GM19463 (cell line): ENCODE data around the gene CLEC19A.

Source experiments
- ATAC-seq: cut with Tn5 transposase; IDR thresholded peaks from one replicate; pipeline ENCODE4 v1.9.1; 2021; ENCODE audit warnings: mild to moderate bottlenecking, moderate library complexity; ENCODE audit not compliant: unreplicated experiment

Gene CLEC19A

DNA sequence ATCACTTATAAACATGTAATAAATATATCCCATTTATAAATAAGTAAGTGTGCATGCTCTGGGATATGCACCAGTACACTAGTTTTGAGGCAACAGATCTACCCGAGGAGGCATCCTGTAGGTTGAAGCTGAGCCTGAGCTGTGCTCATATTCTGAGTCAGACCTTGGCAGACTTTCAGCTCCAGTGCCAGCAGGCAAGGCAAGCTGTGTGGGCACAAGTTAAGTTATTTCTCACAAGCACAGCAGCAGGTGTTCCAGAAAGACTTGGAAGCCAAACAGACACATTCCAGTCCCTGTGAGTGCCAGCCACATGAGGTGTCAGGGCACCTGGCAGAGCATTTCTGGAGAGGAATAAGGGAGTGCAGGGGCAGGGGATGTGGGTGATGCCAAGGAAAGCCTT, 1.3 kb upstream of the CLEC19A start:
- ATAC-seq, result no peak

- no peak for ATAC-seq
These were observed 1.3 kb downstream of the CLEC19A start for GRCh38 chr16:19286827-19287226.

DNA sequence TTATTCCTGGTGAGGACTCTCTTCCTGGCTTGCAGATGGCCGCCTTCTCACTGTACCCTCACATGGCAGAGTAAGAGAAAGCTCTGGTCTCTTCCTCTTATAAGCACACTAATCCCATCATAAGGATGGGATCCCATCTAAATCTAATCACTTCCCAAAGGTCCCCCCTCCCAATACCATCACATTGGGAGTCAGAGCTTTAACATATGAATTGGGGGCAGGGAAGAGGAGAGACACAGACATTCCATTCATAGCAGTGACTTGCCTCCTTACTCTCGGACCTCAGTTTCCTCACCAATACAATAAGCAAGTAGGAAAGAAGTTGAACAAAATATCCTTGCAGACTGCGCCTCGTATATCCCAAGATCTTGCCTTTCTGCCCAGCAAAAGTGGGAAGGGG, 1.7 kb downstream of the CLEC19A start:
- ATAC-seq, result no peak

GRCh38 chr16:19288872-19289799, 3.6 kb downstream of the CLEC19A start:
- ATAC-seq, result no peak

- ATAC-seq, result no peak
These were observed 4.4 kb downstream of the CLEC19A start for GRCh38 chr16:19289811-19290485.

- ATAC-seq, result no peak
These were observed 5.3 kb downstream of the CLEC19A start for GRCh38 chr16:19290860-19291259.

- no peak for ATAC-seq
These were observed 5.9 kb downstream of the CLEC19A start for GRCh38 chr16:19291475-19291874.

DNA sequence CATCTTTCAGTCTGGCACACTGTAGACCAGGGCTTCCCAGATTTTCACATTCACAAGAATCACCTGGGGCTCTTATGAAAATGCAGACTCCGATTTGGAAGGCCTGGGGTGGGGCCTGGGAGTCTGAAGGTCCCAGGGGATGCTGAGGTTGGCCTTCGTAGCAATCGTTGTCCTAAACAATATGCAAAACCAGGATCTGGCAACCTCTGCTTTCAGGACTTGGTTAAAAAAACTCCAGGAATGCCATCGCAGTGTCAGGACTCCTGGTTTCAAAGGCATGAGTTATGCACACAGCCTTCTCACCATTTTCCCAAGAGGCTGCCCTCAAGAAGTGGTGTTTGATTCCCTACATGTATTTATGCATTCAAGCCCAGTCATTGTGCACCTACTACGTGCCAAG, 6.7 kb downstream of the CLEC19A start:
- no peak for ATAC-seq

DNA sequence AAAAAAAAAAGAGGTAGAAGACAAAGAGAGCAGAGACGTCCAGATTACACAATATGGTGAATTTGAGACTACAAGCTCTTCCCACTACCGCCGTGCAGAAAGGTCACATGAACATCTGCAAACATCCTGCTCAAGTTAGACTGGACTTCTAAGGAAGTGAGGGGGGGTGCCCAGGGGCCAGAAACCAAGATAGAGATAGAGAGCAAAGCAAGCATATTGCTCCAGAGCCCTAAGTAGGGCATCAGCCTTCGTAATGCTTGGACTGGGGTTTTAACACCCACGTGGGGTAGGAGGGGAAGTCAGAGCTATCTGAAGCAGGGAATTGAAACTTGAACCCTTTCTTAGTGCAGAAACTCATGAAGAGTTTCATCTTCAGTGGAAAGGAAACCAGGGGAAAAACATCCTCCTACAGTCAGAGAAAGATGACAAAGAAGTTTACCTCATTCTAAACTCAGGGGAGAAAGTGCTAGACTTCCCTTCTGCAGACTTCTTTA, 8.7 kb downstream of the CLEC19A start:
- peak; percentile 90 for ATAC-seq

DNA sequence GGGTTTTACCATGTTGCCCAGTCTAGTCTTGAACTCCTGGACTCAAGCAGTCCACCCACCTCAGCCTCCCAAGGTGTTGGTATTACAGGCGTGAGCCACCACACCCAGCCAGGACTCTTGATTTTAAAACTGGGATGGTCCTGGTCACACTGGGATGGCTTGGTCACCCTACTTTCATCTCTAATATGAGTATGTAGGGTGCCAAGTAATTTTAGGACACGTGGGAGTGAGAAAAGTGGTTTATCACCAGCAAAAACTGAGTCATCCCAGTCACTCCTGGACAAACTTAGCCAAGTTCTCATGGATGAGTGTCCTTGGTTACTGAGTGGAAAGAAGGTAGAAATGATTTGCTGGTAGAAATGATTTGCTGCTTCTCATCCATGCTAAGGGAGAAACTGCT, 9.9 kb downstream of the CLEC19A start:
- ATAC-seq, result no peak

DNA sequence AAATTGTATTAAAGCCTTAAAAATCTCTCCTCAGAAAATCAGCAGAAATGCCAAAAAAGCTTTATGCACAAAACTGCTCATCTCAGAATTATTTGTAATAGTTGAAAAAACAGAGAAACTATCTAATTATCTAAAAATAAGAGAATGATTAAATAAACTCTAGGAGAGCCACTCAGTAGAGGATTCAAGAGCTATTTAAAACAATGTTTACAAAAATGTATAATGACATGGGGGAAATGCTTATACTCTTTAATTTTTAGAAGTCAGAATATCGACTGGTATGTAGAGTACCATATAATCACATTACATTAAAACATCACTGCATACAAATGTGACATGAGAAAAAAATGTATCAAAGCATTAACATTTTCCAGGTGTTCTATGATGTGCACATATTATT, 11.9 kb downstream of the CLEC19A start:
- ATAC-seq, result no peak

DNA sequence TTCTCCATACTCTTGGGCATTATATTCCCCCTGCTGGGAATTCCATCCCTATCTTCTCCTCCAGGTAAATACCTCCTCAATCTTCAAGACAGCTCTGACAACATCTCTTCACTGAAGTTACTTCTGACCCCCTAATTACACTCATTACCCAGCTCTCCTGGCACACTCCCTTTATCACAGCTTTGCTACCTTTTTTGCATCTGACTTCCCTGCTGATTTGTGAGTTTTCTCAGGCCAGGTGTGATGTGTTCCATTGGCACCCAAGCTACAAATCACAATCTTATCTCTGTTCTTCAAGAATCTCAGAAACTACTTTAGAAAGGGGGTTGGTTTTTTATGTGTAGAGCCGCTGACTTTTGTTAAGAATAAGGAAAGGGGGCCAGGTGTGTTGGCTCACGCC, 14.0 kb downstream of the CLEC19A start:
- ATAC-seq, result no peak

GRCh38 chr16:19301931-19302330, 16.4 kb downstream of the CLEC19A start:
- ATAC-seq, result no peak

DNA sequence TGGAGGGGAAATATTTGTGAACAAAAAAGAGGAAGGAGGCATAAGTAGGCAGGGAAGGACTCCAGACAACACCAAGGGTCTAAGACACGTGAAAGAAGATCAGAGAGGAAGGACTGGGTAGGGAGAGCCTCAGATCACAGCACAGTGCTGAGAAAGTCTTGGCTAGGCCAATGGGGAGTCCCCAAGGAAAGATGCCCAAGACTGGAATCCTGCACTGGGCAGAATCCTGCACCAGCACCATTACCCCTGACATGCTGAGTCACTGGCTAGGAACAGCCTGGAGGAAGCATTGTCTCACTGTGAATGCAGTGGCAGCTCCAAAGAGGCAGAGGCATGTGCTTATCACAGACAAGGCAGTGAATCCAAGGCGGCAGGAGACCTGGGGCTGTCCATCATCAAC, 19.2 kb downstream of the CLEC19A start:
- no peak for ATAC-seq

DNA sequence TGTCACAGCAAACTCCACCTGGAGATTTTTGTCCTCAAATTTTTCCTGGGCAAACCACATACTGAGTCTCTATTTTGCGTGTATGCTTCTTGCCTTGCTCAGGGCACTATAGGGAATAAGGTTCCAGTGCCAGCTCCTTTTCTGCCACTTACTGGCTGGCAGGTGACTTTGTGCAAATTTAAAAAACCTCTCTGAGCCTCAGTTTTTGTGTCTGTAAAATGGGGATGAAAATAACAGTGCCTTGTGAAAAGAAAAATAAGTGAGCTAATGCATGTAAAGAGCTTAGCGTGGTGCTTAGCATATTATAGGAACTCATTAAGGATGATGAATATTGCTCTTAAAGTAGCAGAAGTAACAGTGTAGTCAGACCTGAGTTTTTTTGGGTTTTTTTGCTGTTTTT, 19.9 kb downstream of the CLEC19A start:
- no peak for ATAC-seq

GRCh38 chr16:19307587-19308241, 22.2 kb downstream of the CLEC19A start:
- ATAC-seq, result no peak

- ATAC-seq, result no peak
These were observed 22.9 kb downstream of the CLEC19A start for GRCh38 chr16:19308392-19308791.

DNA sequence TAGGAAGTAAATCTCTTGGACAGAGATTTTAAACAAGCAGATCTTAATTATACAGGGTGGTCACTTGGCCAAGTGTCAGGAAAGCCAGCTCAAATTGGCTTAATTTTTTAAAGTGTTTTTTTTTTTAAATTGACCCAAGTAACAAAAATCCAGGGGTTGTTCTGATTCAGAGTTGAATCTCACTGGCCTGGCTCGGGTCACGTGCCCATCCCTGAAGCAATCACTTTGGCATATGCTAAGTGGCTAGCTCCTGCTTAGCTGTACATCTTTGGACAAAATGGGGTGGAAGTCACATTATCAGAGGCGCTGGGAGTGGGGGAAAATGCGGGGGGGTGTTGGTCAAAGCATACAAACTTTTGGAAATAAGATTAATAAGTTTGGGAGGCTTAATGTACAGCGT, 23.6 kb downstream of the CLEC19A start:
- ATAC-seq, result no peak

DNA sequence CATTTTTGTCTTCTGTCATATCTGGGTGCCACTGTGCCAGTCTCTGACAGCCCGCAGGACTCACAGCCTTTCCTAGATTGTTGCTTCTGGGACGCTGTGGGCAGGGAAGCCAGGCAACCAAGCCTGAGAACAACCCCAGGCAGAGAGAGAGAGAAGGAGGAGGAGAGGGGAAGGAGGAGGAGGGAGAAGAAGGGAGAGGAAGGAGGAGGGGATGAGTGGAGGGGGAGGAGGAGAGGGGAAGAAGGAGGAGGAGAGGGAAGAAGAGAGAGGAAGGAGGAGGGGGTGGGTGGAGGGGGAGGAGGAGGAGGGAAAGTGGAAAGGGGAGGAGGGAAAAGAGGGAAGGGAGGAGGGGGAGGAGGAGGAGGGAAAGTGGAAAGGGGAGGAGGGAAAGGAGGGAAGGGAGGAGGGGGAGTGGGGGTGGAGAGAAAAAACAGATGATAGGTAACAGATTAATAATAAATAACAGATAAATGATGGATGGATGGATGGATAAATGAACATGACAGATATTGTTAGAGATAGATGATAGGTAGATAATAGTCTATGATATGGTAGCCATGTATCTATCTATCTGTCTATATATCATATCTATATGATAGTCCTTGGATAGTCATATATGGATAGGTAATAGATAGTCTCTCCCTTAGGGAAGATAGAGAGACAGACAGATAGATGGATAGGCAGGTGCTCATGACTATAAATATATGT, 29.3 kb downstream of the CLEC19A start:
- ATAC-seq, result no peak

GRCh38 chr16:19315889-19316433, 30.4 kb downstream of the CLEC19A start:
- no peak for ATAC-seq

GRCh38 chr16:19316846-19317245, 31.3 kb downstream of the CLEC19A start:
- no peak for ATAC-seq
